Nephron progenitor cell (in vitro differentiated cells): Measurements from ENCODE around the gene ELOB.

Experiments used
- DNase-seq: peaks from one replicate; pipeline ENCODE4 v3.0.0; 2021
- H3K27ac Mint-ChIP-seq: 2 replicates; pipeline ENCODE4 v1.8.0; 2021; ENCODE audit warnings: mild to moderate bottlenecking, moderate library complexity, mixed read lengths
- H3K27me3 Mint-ChIP-seq: 2 replicates; pipeline ENCODE4 v1.8.0; 2021; ENCODE audit warnings: mild to moderate bottlenecking, low read depth, mixed read lengths; ENCODE audit not compliant: poor library complexity
- H3K36me3 Mint-ChIP-seq: 2 replicates; pipeline ENCODE4 v1.8.0; 2021; ENCODE audit warnings: low read depth, mixed read lengths
- H3K4me1 Mint-ChIP-seq: 2 replicates; pipeline ENCODE4 v1.8.0; 2021; ENCODE audit warnings: mixed read lengths
- H3K4me3 Mint-ChIP-seq: 2 replicates; pipeline ENCODE4 v1.8.0; 2021; ENCODE audit warnings: mild to moderate bottlenecking, moderate library complexity, mixed read lengths
- H3K9me3 Mint-ChIP-seq: 2 replicates; pipeline ENCODE4 v1.8.0; 2021; ENCODE audit warnings: mild to moderate bottlenecking, moderate library complexity, mixed read lengths
- CTCF ChIP-seq: fragments of 200-600 bp; sonication (generic); IDR thresholded peaks from 2 replicates; pipeline ENCODE4 v1.5.0; 2021; ENCODE audit warnings: antibody characterized with exemption

The ELOB gene

GRCh38 chr16:2803545-2804195, 26.6 kb upstream of the ELOB start:
- no peak for DNase-seq
- H3K27ac Mint-ChIP-seq = no peak overlapping the region
- no peaks in the 10 kb centered on the region for H3K4me1 Mint-ChIP-seq
- peaks cover 41% of the 10 kb centered on the region for H3K27me3 Mint-ChIP-seq
- H3K4me3 Mint-ChIP-seq = no peak overlapping the region
- TF ChIP-seq CTCF = no peak
- no peaks in the 10 kb centered on the region for H3K36me3 Mint-ChIP-seq
- H3K9me3 Mint-ChIP-seq = peaks cover 45% of the 10 kb centered on the region

- TF ChIP-seq CTCF = no peak
- no peak overlapping the region for H3K27ac Mint-ChIP-seq
- peaks cover 12% of the 10 kb centered on the region for H3K4me1 Mint-ChIP-seq
- no peaks in the 10 kb centered on the region for H3K36me3 Mint-ChIP-seq
- peaks cover 26% of the 10 kb centered on the region for H3K27me3 Mint-ChIP-seq
- H3K4me3 Mint-ChIP-seq = no peak overlapping the region
- peaks cover 27% of the 10 kb centered on the region for H3K9me3 Mint-ChIP-seq
- no peak for DNase-seq
Observed at GRCh38 chr16:2799859-2800226, 22.8 kb upstream of the ELOB start.

GRCh38 chr16:2799205-2799858, 22.3 kb upstream of the ELOB start:
- Mint-ChIP-seq H3K4me1 (peaks cover 16% of the 10 kb centered on the region), H3K9me3 (peaks cover 21% of the 10 kb centered on the region), H3K27me3 (peaks cover 28% of the 10 kb centered on the region), H3K36me3 (no peaks in the 10 kb centered on the region), H3K4me3 (no peak overlapping the region), H3K27ac (no peak overlapping the region)
- TF ChIP-seq CTCF = no peak
- DNase-seq = no peak

GRCh38 chr16:2798723-2799204, 21.7 kb upstream of the ELOB start:
- Mint-ChIP-seq H3K27ac (no peak overlapping the region), H3K4me1 (peaks cover 17% of the 10 kb centered on the region), H3K27me3 (peaks cover 22% of the 10 kb centered on the region), H3K36me3 (no peaks in the 10 kb centered on the region), H3K4me3 (no peak overlapping the region), H3K9me3 (peaks cover 16% of the 10 kb centered on the region)
- no peak for DNase-seq
- no peak for TF ChIP-seq CTCF

GRCh38 chr16:2795395-2796143, 18.5 kb upstream of the ELOB start:
- no peak for TF ChIP-seq CTCF
- peaks cover 4% of the 10 kb centered on the region for H3K9me3 Mint-ChIP-seq
- H3K27ac Mint-ChIP-seq = no peak overlapping the region
- peaks cover 53% of the 10 kb centered on the region for H3K27me3 Mint-ChIP-seq
- no peak for DNase-seq
- H3K4me3 Mint-ChIP-seq = no peak overlapping the region
- no peaks in the 10 kb centered on the region for H3K36me3 Mint-ChIP-seq
- peaks cover 17% of the 10 kb centered on the region for H3K4me1 Mint-ChIP-seq
